K562 (cell line): ENCODE measurements around the gene MAP3K7CL. TPM values are rescaled to one million over a fixed set of nuclear protein-coding genes. Genes with fewer than 3 reads are reported as not detected.

Experiments
- ATAC-seq: fragments of 200-7000 bp; cut with Tn5 transposase; 3 replicates; pipeline ENCODE4 v1.9.1; 2020; ENCODE audit warnings: moderate library complexity
- BruUV-seq: library from RNA; stranded (reverse); fragments of 400-500 nt; replicated peaks from 2 replicates; lab custom pipeline; 2021; lab: Mats Ljungman, UMichigan
- CTCF ChIA-PET: fragments of 300-600 bp; formaldehyde crosslinking; extraction: SDS; loops from one replicate; lab custom pipeline; 2021; ENCODE audit warnings: low intra/inter-chr PET ratio; lab: Yijun Ruan, JAX
- POLR2A ChIA-PET: fragments of 300-600, 350-650 bp; sonication (Branson Sonifier 250); formaldehyde crosslinking; extraction: SDS; loops from one replicate; lab custom pipeline; 2021; ENCODE audit warnings: antibody characterized with exemption, inconsistent platforms; lab: Yijun Ruan, JAX
- DNase-seq, 4 experiments: peaks; one replicate each; pipeline versions ENCODE4 v3.0.0 to v3.0.0-alpha.2; 2011 to 2018; ENCODE audit warnings: low spot score in 3 of 4, mixed read lengths in 3 of 4; ENCODE audit errors: extremely low read depth in 1 of 4
- FAIRE-seq: peaks from 2 replicates; lab custom pipeline; 2011; peaks lifted over from hg19 to GRCh38; lab: Jason Lieb, UNC
- H2AFZ ChIP-seq: 2 replicates; pipeline ENCODE4 v1.6.0; 2011; ENCODE audit warnings: low read depth, low read length, control low read depth, inconsistent platforms
- H3K27ac ChIP-seq: fragments of 200-600 bp; 3 replicates; pipeline ENCODE4 v1.8.0; 2011; ENCODE audit warnings: low read depth, mild to moderate bottlenecking, control low read depth, inconsistent platforms, low read length, moderate library complexity, mixed read lengths; ENCODE audit errors: extremely low read depth
- H3K27me3 ChIP-seq, 2 experiments: fragments of 300-600 bp in 1 of 2; 2 replicates in 1 of 2; 3 replicates in 1 of 2; pipeline versions ENCODE4 v1.6.0 to v1.8.0; 2011; ENCODE audit warnings: inconsistent platforms in 2 of 2, low read length in 2 of 2, mild to moderate bottlenecking in 1 of 2, mixed read lengths in 1 of 2, moderate library complexity in 1 of 2; ENCODE audit not compliant: control insufficient read depth in 2 of 2, insufficient read depth in 2 of 2
- H3K36me3 ChIP-seq: fragments of 300-600 bp; 3 replicates; pipeline ENCODE4 v1.8.0; 2011; ENCODE audit warnings: mild to moderate bottlenecking, low read length, inconsistent platforms; ENCODE audit not compliant: control insufficient read depth, insufficient read depth
- H3K4me1 ChIP-seq, 2 experiments: fragments of 200-600 bp in 1 of 2; replicated peaks in 1 of 2; 2 replicates in 1 of 2; 3 replicates in 1 of 2; pipeline versions ENCODE4 v1.5.1 to v1.8.0; 2011; ENCODE audit warnings: inconsistent platforms in 2 of 2, low read length in 2 of 2, mild to moderate bottlenecking in 1 of 2, mixed read lengths in 1 of 2, moderate library complexity in 1 of 2; ENCODE audit not compliant: control insufficient read depth in 2 of 2, insufficient read depth in 2 of 2
- H3K4me2 ChIP-seq: 2 replicates; pipeline ENCODE4 v1.6.1; 2011; ENCODE audit warnings: low read length, control low read depth, inconsistent platforms, mixed read lengths; ENCODE audit not compliant: insufficient read depth
- H3K4me3 ChIP-seq: fragments of 200-600 bp; sonication (generic), shearing (Covaris generic); 2 replicates; pipeline ENCODE4 v1.5.1; 2016; ENCODE audit warnings: control low read depth, inconsistent platforms
- H3K79me2 ChIP-seq: fragments of 200-600 bp; 3 replicates; pipeline ENCODE4 v1.8.0; 2011; ENCODE audit warnings: low read length, inconsistent platforms; ENCODE audit not compliant: control insufficient read depth, insufficient read depth
- H3K9ac ChIP-seq, 2 experiments: 2 replicates each; pipeline versions ENCODE4 v1.6.0 to v1.6.1; 2011; ENCODE audit warnings: low read depth in 2 of 2, low read length in 2 of 2, control low read depth in 1 of 2, inconsistent platforms in 1 of 2, mild to moderate bottlenecking in 1 of 2, mixed read lengths in 1 of 2; ENCODE audit not compliant: insufficient read depth in 1 of 2
- H3K9me1 ChIP-seq: one replicate; pipeline ENCODE4 v1.6.0; 2011; ENCODE audit warnings: inconsistent platforms, mild to moderate bottlenecking, low read length, moderate library complexity; ENCODE audit not compliant: control insufficient read depth, insufficient read depth
- H3K9me3 ChIP-seq: replicated peaks from 2 replicates; pipeline ENCODE4 v1.5.1; 2011; ENCODE audit warnings: low read depth, low read length, inconsistent platforms; ENCODE audit not compliant: control insufficient read depth, insufficient read depth
- H4K20me1 ChIP-seq: replicated peaks from 2 replicates; pipeline ENCODE4 v1.6.1; 2011; ENCODE audit warnings: low read length, inconsistent platforms, mixed read lengths; ENCODE audit not compliant: control insufficient read depth, insufficient read depth
- ADNP ChIP-seq: fragments of 200-800 bp; sonication (Bioruptor generic); IDR thresholded peaks from 2 replicates; pipeline ENCODE4 v1.6.1; 2016; ENCODE audit warnings: missing genetic modification characterization, missing compliant biosample characterization
- CC2D1A ChIP-seq: fragments of 450-650 bp; IDR thresholded peaks from 2 replicates; pipeline ENCODE4 v1.6.1; 2017; ENCODE audit warnings: mild to moderate bottlenecking
- HINFP ChIP-seq: fragments of 450-650 bp; conservative IDR thresholded peaks from 2 replicates; pipeline ENCODE4 v1.6.1; 2016; ENCODE audit warnings: missing genetic modification characterization, low read depth, mild to moderate bottlenecking, control low read depth, missing compliant biosample characterization
- PHF8 ChIP-seq: fragments of 200-600 bp; sonication (generic); IDR thresholded peaks from 2 replicates; pipeline ENCODE4 v1.6.1; 2012; ENCODE audit warnings: mixed run types, mild to moderate bottlenecking, inconsistent platforms, low read length, moderate library complexity, borderline replicate concordance
- ZFP30 ChIP-seq: fragments of 250-450 bp; sonication (Bioruptor Pico); IDR thresholded peaks from 2 replicates; pipeline ENCODE4 v1.8.0; 2022; ENCODE audit warnings: moderate library complexity, mild to moderate bottlenecking, inconsistent platforms, borderline replicate concordance
- WGBS: fragments of 100-300 bp; shearing (Covaris generic); methylation state at CpG from one replicate; pipeline ENCODE4 v1.1.6; 2016; ENCODE audit warnings: low coverage, mixed read lengths; ENCODE audit not compliant: insufficient coverage; ENCODE audit errors: missing lambda C conversion rate; 5-methylcytosine and 5-hydroxymethylcytosine counted together
- in situ Hi-C: fragments of 300-500 bp; cut with MboI; formaldehyde crosslinking; loops from 4 replicates; pipeline ENCODE4 v1.15.0; 2018; ENCODE audit warnings: inconsistent platforms, mixed read lengths
- intact Hi-C: fragments of 100-400 bp; cut with micrococcal nuclease; formaldehyde crosslinking; loops from 2 replicates; pipeline ENCODE4 v1.14.2; 2022
- polyA plus RNA-seq, 8 experiments: library from polyadenylated mRNA; depleted of rRNA in 4 of 8; stranded (reverse) in 5 of 8; unstranded in 3 of 8; fragments of >200 nt; fragmentation: Nextera tagmentation in 2 of 8; fragmentation: Illumina TruSeq in 1 of 8; extraction: Ambion mirVana in 2 of 8; extraction: Trizol in 1 of 8; gene quantifications; 2 replicates each; pipeline versions ENCODE4 v1.2.1 to v1.2.3, GENCODE V29; 2011 to 2014; ENCODE audit warnings: inconsistent platforms in 1 of 8, missing spikeins in 1 of 8
- total RNA-seq, 7 experiments: library from RNA; depleted of rRNA in 6 of 7; stranded (reverse); fragments of >200 nt in 6 of 7; fragmentation: Illumina TruSeq in 2 of 7; extraction: Trizol in 2 of 7; gene quantifications; 2 replicates each; pipeline versions ENCODE4 v1.2.1 to v1.2.3, GENCODE V29; 2011 to 2021; ENCODE audit warnings: low replicate concordance in 1 of 7

Gene MAP3K7CL
- total and polyA plus RNA-seq, 9 of the 15 experiments (the other 6 are each of a cell fraction or from before 2014, with no cell fraction given), result 0.13 to 0.15 (median 0.14) TPM; not detected in 6

GRCh38 chr21:29145852-29146453 lies 15.5 kb downstream of the MAP3K7CL start:
- Histone ChIP-seq H3K4me1 (no peaks in the 10 kb centered on the region), H3K27me3 (peaks cover 9 to 18% of the 10 kb centered on the region in 2 experiments; a peak in 3 of 5 replicates), H3K79me2 (no peaks in the 10 kb centered on the region), H3K4me3 (no peak overlapping the region), H3K36me3 (no peaks in the 10 kb centered on the region), H3K27ac (no peak overlapping the region), H3K4me2 (no peak overlapping the region), H3K9me3 (no peaks in the 10 kb centered on the region)
- no TSS peak for BruUV-seq
- 8% methylated on average over 7 of the region's 7 CpGs for WGBS
- ATAC-seq (no peak), DNase-seq (no peak), FAIRE-seq (no peak)
- in situ Hi-C loops, result no loop called here
- ChIA-PET POLR2A (interaction anchor here (2.0 kb wide), 1 partner anchor 9 kb away, joined by 6 read pairs; no protein-coding TSS in a partner anchor), CTCF (no interaction called here)
- TF ChIP-seq ADNP (tag) (no peak), ZFP30 (CRISPR knock-in tag) (no peak), CC2D1A (no peak), HINFP (tag) (no peak), PHF8 (no peak)
- TF ChIP-seq, all 486 proteins: peak for 0
- H2AFZ ChIP-seq, result peak overlapping the region; percentile 9; the same call in 1 of the 2 replicates
- intact Hi-C loops, result no loop called here
- H3K9me1 ChIP-seq, result no peaks in the 10 kb centered on the region
- no peaks in the 10 kb centered on the region for H4K20me1 ChIP-seq
- no peak overlapping the region for H3K9ac ChIP-seq
